IMR-90 (cell line): ENCODE measurements around the gene BLOC1S4. TPM values are rescaled to one million over a fixed set of nuclear protein-coding genes. Genes with fewer than 3 reads are reported as not detected.

ENCODE experiments used
- ATAC-seq: fragments of 200-7000 bp; cut with Tn5 transposase; 2 replicates; pipeline ENCODE4 v1.9.1; 2020; ENCODE audit warnings: low read depth, mild to moderate bottlenecking, moderate library complexity
- BruUV-seq: library from RNA; stranded (reverse); fragments of 400-500 nt; replicated peaks from 2 replicates; lab custom pipeline; 2021; lab: Mats Ljungman, UMichigan
- CTCF ChIA-PET: fragments of 300-600 bp; formaldehyde crosslinking; extraction: SDS; loops from one replicate; lab custom pipeline; 2021; ENCODE audit warnings: antibody characterized with exemption; lab: Yijun Ruan, JAX
- POLR2A ChIA-PET: fragments of 300-600 bp; sonication (Branson Sonifier 250); formaldehyde crosslinking; loops from one replicate; lab custom pipeline; 2022; ENCODE audit warnings: antibody characterized with exemption; ENCODE audit not compliant: unreplicated experiment; lab: Charles Lee
- DNase-seq: peaks from one replicate; pipeline ENCODE4 v3.0.0; 2013
- H2AFZ ChIP-seq: replicated peaks from 2 replicates; pipeline ENCODE3; 2013; ENCODE audit warnings: low read length, mild to moderate bottlenecking; ENCODE audit not compliant: poor library complexity
- H2AK5ac ChIP-seq: 2 replicates; pipeline ENCODE4 v1.6.1; 2013; ENCODE audit warnings: low read depth, low read length, inconsistent platforms
- H2AK9ac ChIP-seq: replicated peaks from 2 replicates; pipeline ENCODE3; 2013; ENCODE audit warnings: mild to moderate bottlenecking, low read depth, low read length, moderate library complexity; ENCODE audit not compliant: poor library complexity
- H2BK120ac ChIP-seq: 2 replicates; pipeline ENCODE4 v1.6.1; 2013; ENCODE audit warnings: low read depth, low read length, inconsistent platforms
- H2BK15ac ChIP-seq: 3 replicates; pipeline ENCODE4 v1.6.1; 2013; ENCODE audit warnings: low read depth, low read length, inconsistent platforms
- H2BK20ac ChIP-seq: 2 replicates; pipeline ENCODE4 v1.6.1; 2013; ENCODE audit warnings: low read depth, mild to moderate bottlenecking, inconsistent platforms, low read length, moderate library complexity
- H2BK5ac ChIP-seq: 2 replicates; pipeline ENCODE4 v1.6.1; 2013; ENCODE audit warnings: mild to moderate bottlenecking, low read depth, low read length, inconsistent platforms; ENCODE audit not compliant: poor library complexity, severe bottlenecking
- H3K14ac ChIP-seq: replicated peaks from 2 replicates; pipeline ENCODE4 v1.6.1; 2013; ENCODE audit warnings: low read depth, low read length, inconsistent platforms
- H3K18ac ChIP-seq: 2 replicates; pipeline ENCODE4 v1.6.1; 2013; ENCODE audit warnings: low read depth, low read length, control low read depth
- H3K23ac ChIP-seq: 2 replicates; pipeline ENCODE4 v1.6.1; 2013; ENCODE audit warnings: low read depth, low read length, inconsistent platforms
- H3K27ac ChIP-seq: 2 replicates; pipeline ENCODE4 v1.5.1; 2013; ENCODE audit warnings: mild to moderate bottlenecking, control low read depth, low read length; ENCODE audit not compliant: insufficient read depth
- H3K27me3 ChIP-seq: 2 replicates; pipeline ENCODE4 v1.6.1; 2013; ENCODE audit warnings: low read length; ENCODE audit not compliant: control insufficient read depth, insufficient read depth
- H3K36me3 ChIP-seq: 2 replicates; pipeline ENCODE4 v1.6.1; 2013; ENCODE audit warnings: low read length, mixed read lengths; ENCODE audit not compliant: control insufficient read depth, insufficient read depth
- H3K4ac ChIP-seq: 2 replicates; pipeline ENCODE4 v1.6.1; 2013; ENCODE audit warnings: low read depth, low read length, inconsistent platforms
- H3K4me1 ChIP-seq: 2 replicates; pipeline ENCODE4 v1.6.1; 2013; ENCODE audit warnings: low read length, mixed read lengths; ENCODE audit not compliant: control insufficient read depth, insufficient read depth
- H3K4me2 ChIP-seq: 2 replicates; pipeline ENCODE4 v1.6.1; 2013; ENCODE audit warnings: low read depth, mild to moderate bottlenecking, control low read depth, low read length, moderate library complexity
- H3K4me3 ChIP-seq: 2 replicates; pipeline ENCODE4 v1.5.1; 2013; ENCODE audit warnings: low read depth, mild to moderate bottlenecking, control low read depth, low read length, moderate library complexity; ENCODE audit not compliant: insufficient read depth
- H3K56ac ChIP-seq: 2 replicates; pipeline ENCODE4 v1.6.1; 2013; ENCODE audit warnings: low read length, inconsistent platforms; ENCODE audit not compliant: insufficient read depth; ENCODE audit errors: extremely low read depth
- H3K79me1 ChIP-seq, 2 experiments: 2 replicates each; pipeline ENCODE4 v1.6.1; 2013; ENCODE audit warnings: low read length in 2 of 2, inconsistent platforms in 1 of 2, low read depth in 1 of 2
- H3K9ac ChIP-seq: 2 replicates; pipeline ENCODE4 v1.6.1; 2013; ENCODE audit warnings: low read depth, low read length, control low read depth
- H3K9me1 ChIP-seq: 2 replicates; pipeline ENCODE4 v1.6.1; 2013; ENCODE audit warnings: low read length, inconsistent platforms; ENCODE audit not compliant: insufficient read depth
- H3K9me3 ChIP-seq: 2 replicates; pipeline ENCODE4 v1.6.1; 2013; ENCODE audit warnings: low read length; ENCODE audit not compliant: control insufficient read depth, insufficient read depth
- H4K20me1 ChIP-seq: 2 replicates; pipeline ENCODE4 v1.6.1; 2013; ENCODE audit warnings: low read length, inconsistent platforms; ENCODE audit not compliant: insufficient read depth
- H4K5ac ChIP-seq: 2 replicates; pipeline ENCODE4 v1.6.1; 2013; ENCODE audit warnings: mild to moderate bottlenecking, low read depth, low read length, control low read depth
- H4K8ac ChIP-seq, 2 experiments: 2 replicates each; pipeline ENCODE4 v1.6.1; 2013; ENCODE audit warnings: low read depth in 2 of 2, low read length in 2 of 2, control low read depth in 1 of 2, inconsistent platforms in 1 of 2
- H4K91ac ChIP-seq: 2 replicates; pipeline ENCODE4 v1.6.1; 2013; ENCODE audit warnings: low read depth, low read length, inconsistent platforms; ENCODE audit not compliant: insufficient read depth
- BHLHE40 ChIP-seq: fragments of 150-350 bp; IDR thresholded peaks from 2 replicates; pipeline ENCODE4 v1.6.1; 2016; ENCODE audit warnings: mild to moderate bottlenecking, low read depth, low read length
- CEBPB ChIP-seq: IDR thresholded peaks from 2 replicates; pipeline ENCODE4 v1.6.1; 2012; ENCODE audit warnings: low read depth, low read length, improper control_type of control experiment
- CTCF ChIP-seq: conservative IDR thresholded peaks from 2 replicates; pipeline ENCODE4 v1.5.1; 2012; ENCODE audit warnings: mild to moderate bottlenecking, low read depth, low read length, improper control_type of control experiment
- ELK1 ChIP-seq: fragments of 150-350 bp; IDR thresholded peaks from 2 replicates; pipeline ENCODE4 v1.6.1; 2016; ENCODE audit warnings: low read depth, mild to moderate bottlenecking, low read length, moderate library complexity, borderline replicate concordance
- FOS ChIP-seq: fragments of 150-350 bp; IDR thresholded peaks from 2 replicates; pipeline ENCODE4 v1.6.1; 2016; ENCODE audit warnings: low read depth, low read length
- MAFK ChIP-seq: IDR thresholded peaks from 2 replicates; pipeline ENCODE4 v1.6.1; 2012; ENCODE audit warnings: low read depth, low read length, improper control_type of control experiment
- MAZ ChIP-seq: IDR thresholded peaks from 2 replicates; pipeline ENCODE4 v1.6.1; 2012; ENCODE audit warnings: low read depth, mild to moderate bottlenecking, low read length, improper control_type of control experiment, moderate library complexity, borderline replicate concordance
- MXI1 ChIP-seq: IDR thresholded peaks from 2 replicates; pipeline ENCODE4 v1.6.1; 2012; ENCODE audit warnings: low read depth, mild to moderate bottlenecking, low read length, moderate library complexity, borderline replicate concordance
- NFE2L2 ChIP-seq: fragments of 150-350 bp; IDR thresholded peaks from 2 replicates; pipeline ENCODE4 v1.6.1; 2016; ENCODE audit warnings: low read depth, mild to moderate bottlenecking, low read length
- POLR2A ChIP-seq: IDR thresholded peaks from 2 replicates; pipeline ENCODE4 v1.6.1; 2012; ENCODE audit warnings: mild to moderate bottlenecking, low read depth, low read length
- RCOR1 ChIP-seq: IDR thresholded peaks from 2 replicates; pipeline ENCODE4 v1.6.1; 2012; ENCODE audit warnings: mild to moderate bottlenecking, low read length, improper control_type of control experiment; ENCODE audit not compliant: insufficient replicate concordance
- RFX5 ChIP-seq: IDR thresholded peaks from 2 replicates; pipeline ENCODE4 v1.8.0; 2012; ENCODE audit warnings: low read depth, mild to moderate bottlenecking, low read length, moderate library complexity
- SMC3 ChIP-seq: fragments of 150-350 bp; IDR thresholded peaks from 2 replicates; pipeline ENCODE4 v1.6.1; 2016; ENCODE audit warnings: low read depth, mild to moderate bottlenecking, antibody characterized with exemption, low read length, moderate library complexity
- WGBS, 2 experiments: methylation state at CpG; one replicate each; pipeline versions ENCODE4 v1.1.5 to v1.1.7; 2013; ENCODE audit warnings: missing lambda C conversion rate in 2 of 2; ENCODE audit not compliant: insufficient read length in 1 of 2; ENCODE audit errors: extremely low coverage in 2 of 2; 5-methylcytosine and 5-hydroxymethylcytosine counted together
- dilution Hi-C: fragments of 300-500 bp; cut with HindIII; formaldehyde crosslinking; loops from one replicate; pipeline ENCODE4 v1.14.3; 2018; ENCODE audit warnings: low sequenced_read_pairs; ENCODE audit not compliant: unreplicated experiment
- in situ Hi-C: fragments of 300-500 bp; cut with MboI; formaldehyde crosslinking; loops from 3 replicates; pipeline ENCODE4 v1.14.3; 2019; ENCODE audit warnings: low sequenced_read_pairs, inconsistent platforms, mixed read lengths
- intact Hi-C: fragments of 100-400 bp; cut with micrococcal nuclease; formaldehyde crosslinking; loops from 2 replicates; pipeline ENCODE4 v1.10.0; 2022
- polyA plus RNA-seq, 3 experiments: library from polyadenylated mRNA; depleted of rRNA; stranded (reverse); fragments of >200 nt; gene quantifications; 2 replicates each; pipeline ENCODE4 v1.2.3, GENCODE V29; 2012; ENCODE audit warnings: low replicate concordance in 1 of 3
- total RNA-seq: library from RNA; depleted of rRNA; stranded (reverse); fragments of >200 nt; gene quantifications from 2 replicates; pipeline ENCODE4 v1.2.3, GENCODE V29; 2012

BLOC1S4 gene
- total and polyA plus RNA-seq, 2 of the 4 experiments (the other 2 are of a cell fraction): 8.8 to 22.1 TPM

GRCh38 chr4:6693231-6694176 lies 22.5 kb upstream of the BLOC1S4 start, which contains the start of gene S100P:
S100P (plus strand) TSS chr4:6693878; CDS start chr4:6693933, 55 bp downstream.
- Histone ChIP-seq H2AFZ (no peak within 1 kb of the TSS), H3K56ac (no peak within 1 kb of the TSS), H3K9ac (no peak within 1 kb of the TSS), H4K91ac (no peak within 1 kb of the TSS; the same call in 1 of the 2 replicates), H2BK5ac (no peak within 1 kb of the TSS), H3K4ac (peak within 1 kb of the TSS; percentile 22), H3K9me3 (no peaks in the 10 kb centered on the region), H3K36me3 (no peaks in the 10 kb centered on the region), H3K23ac (no peak within 1 kb of the TSS), H4K20me1 (no peaks in the 10 kb centered on the region; the same call in 1 of the 2 replicates), H3K27ac (peak within 1 kb of the TSS; percentile 39; the same call in 1 of the 2 replicates), H3K4me3 (no peak within 1 kb of the TSS), H2BK20ac (peak within 1 kb of the TSS; percentile 41), H3K18ac (peak within 1 kb of the TSS; percentile 35; the same call in 1 of the 2 replicates), H4K8ac (0 out of 4 replicates have a peak within 1 kb of the TSS, but pooled peaks of 1 of the 2 experiments have one; percentile 0), H3K9me1 (peaks cover 12% of the 10 kb centered on the region; the same call in 1 of the 2 replicates), H2AK9ac (peak within 1 kb of the TSS; percentile 53), H3K14ac (0 out of 2 replicates have a peak within 1 kb of the TSS, but pooled peaks have one; percentile 25), H2BK15ac (no peak within 1 kb of the TSS), H3K4me1 (peaks cover 31% of the 10 kb centered on the region), H3K79me1 (peaks cover 0 to 16% of the 10 kb centered on the region in 2 experiments; a peak in 2 of 4 replicates), H3K4me2 (no peak within 1 kb of the TSS; the same call in 1 of the 2 replicates), H2AK5ac (peak within 1 kb of the TSS; percentile 15; the same call in 1 of the 2 replicates), H4K5ac (peak within 1 kb of the TSS; percentile 23; the same call in 1 of the 2 replicates), H3K27me3 (no peaks in the 10 kb centered on the region), H2BK120ac (no peak within 1 kb of the TSS)
- ChIA-PET POLR2A (no interaction called here), CTCF (interaction anchor here (1.1 kb wide), 1 partner anchor 12 kb away, joined by 3 read pairs; no protein-coding TSS in a partner anchor)
- WGBS, 2 experiments: 90% methylated on average over 11 of the region's 29 CpGs; no CpG with 5 or more reads in 1 of the 2 experiments
- in situ Hi-C loops: no loop called here
- DNase-seq: no peak
- BruUV-seq: no TSS peak
- intact Hi-C loops: loop anchor here (2.0 kb wide), 1 partner anchor 15 kb away; the partner anchor contains the start of gene MRFAP1L1
- dilution Hi-C loops: no loop called here
- ATAC-seq: no peak
- TF ChIP-seq CTCF (no peak), RCOR1 (no peak), RFX5 (no peak), POLR2A (no peak), NFE2L2 (no peak), MXI1 (no peak), MAFK (no peak), FOS (no peak), SMC3 (no peak), BHLHE40 (no peak), MAZ (no peak), ELK1 (no peak), CEBPB (no peak)
